G401.6 (cell line): ENCODE data around the gene SGSM1.
A peak's percentile ranks its signal among the peaks of the same experiment; 100 is the strongest.

ENCODE experiments used
- FAIRE-seq: peaks from 2 replicates; lab custom pipeline; 2012; peaks lifted over from hg19 to GRCh38; lab: Jason Lieb, UNC

The SGSM1 gene

GRCh38 chr22:24805790-24806662 is at the start of gene SGSM1:
Gene SGSM1, plus strand, starts transcription at chr22:24806211. Its CDS starts 115 bp downstream, at chr22:24806326.
- FAIRE-seq, result no peak

GRCh38 chr22:24758164-24758799 is 47.7 kb upstream of the SGSM1 start:
- peak; percentile 90 for FAIRE-seq

- FAIRE-seq, result no peak
Observed at GRCh38 chr22:24759765-24760164, 46.2 kb upstream of the SGSM1 start.

GRCh38 chr22:24760708-24761306 is 45.2 kb upstream of the SGSM1 start:
- FAIRE-seq, result no peak

GRCh38 chr22:24761888-24762675 is 43.9 kb upstream of the SGSM1 start:
- FAIRE-seq, result no peak

GRCh38 chr22:24763872-24764485 is 42.0 kb upstream of the SGSM1 start:
- no peak for FAIRE-seq

- FAIRE-seq, result no peak
Observed at GRCh38 chr22:24765166-24765565, 40.8 kb upstream of the SGSM1 start.

- FAIRE-seq, result peak; percentile 88
Observed at GRCh38 chr22:24768537-24769374, 37.3 kb upstream of the SGSM1 start.

- FAIRE-seq, result no peak
Observed at GRCh38 chr22:24772493-24773220, 33.4 kb upstream of the SGSM1 start.

- FAIRE-seq, result no peak
Observed at GRCh38 chr22:24775769-24776492, 30.1 kb upstream of the SGSM1 start.

GRCh38 chr22:24776525-24776924 is 29.5 kb upstream of the SGSM1 start:
- FAIRE-seq, result no peak

- FAIRE-seq, result no peak
Observed at GRCh38 chr22:24789516-24789915, 16.5 kb upstream of the SGSM1 start.

- FAIRE-seq, result no peak
Observed at GRCh38 chr22:24791362-24791761, 14.6 kb upstream of the SGSM1 start.

GRCh38 chr22:24796056-24796455 is 10.0 kb upstream of the SGSM1 start:
- FAIRE-seq, result no peak

- FAIRE-seq, result no peak
Observed at GRCh38 chr22:24796860-24797259, 9.2 kb upstream of the SGSM1 start.

- FAIRE-seq, result no peak
Observed at GRCh38 chr22:24801901-24802465, 4.0 kb upstream of the SGSM1 start.

- FAIRE-seq, result peak; percentile 27
Observed at GRCh38 chr22:24803064-24803542, 2.9 kb upstream of the SGSM1 start.

GRCh38 chr22:24806663-24807001 is 621 bp downstream of the SGSM1 start:
- no peak for FAIRE-seq

GRCh38 chr22:24807284-24807950 is 1.4 kb downstream of the SGSM1 start:
- FAIRE-seq, result no peak
